Lower leg skin (tissue), 4 donors: Measurements from ENCODE around the gene IKZF1. TPM values are rescaled to one million over a fixed set of nuclear protein-coding genes. Genes with fewer than 3 reads are reported as not detected.

Source experiments
- DNase-seq, 2 donors: peaks; one replicate each; pipeline ENCODE4 v3.0.0-alpha.2; 2019; ENCODE audit warnings: low spot score in 2 of 2
- H3K4me3 ChIP-seq: fragments of 200-600 bp; sonication (generic); 2 replicates; pipeline ENCODE4 v1.5.1; 2017; ENCODE audit warnings: mild to moderate bottlenecking, low read depth; ENCODE audit not compliant: poor library complexity, severe bottlenecking
- CTCF ChIP-seq, 3 donors: fragments of 450-650 bp; IDR thresholded peaks; one replicate each; pipeline ENCODE4 v1.5.1; 2016; ENCODE audit warnings: antibody characterized with exemption in 3 of 3, mild to moderate bottlenecking in 3 of 3, moderate library complexity in 2 of 3
- POLR2A ChIP-seq, 2 donors: fragments of 450-650 bp; IDR thresholded peaks; one replicate each; pipeline ENCODE4 v1.6.1; 2016 to 2017; ENCODE audit warnings: antibody characterized with exemption in 2 of 2, mild to moderate bottlenecking in 1 of 2, moderate library complexity in 1 of 2
- WGBS, 2 donors: methylation state at CpG; one replicate each; pipeline ENCODE4 v1.1.5; 2018; 5-methylcytosine and 5-hydroxymethylcytosine counted together
- intact Hi-C: fragments of 100-400 bp; cut with DNase I; formaldehyde crosslinking; loops from one replicate; pipeline ENCODE4 v1.15.0; 2023; ENCODE audit warnings: low total_unique reads
- total RNA-seq, 4 donors: library from RNA; depleted of rRNA; stranded (reverse); fragments of >200 nt; gene quantifications; one replicate each; pipeline ENCODE4 v1.1.0, GENCODE V29; 2016

Gene IKZF1
- total RNA-seq, 4 donors from 2014 or later, result 5.3 to 10.8 (median 7.6) TPM

- H3K4me3 ChIP-seq, result no peak overlapping the region
- 76 to 78% methylated on average over 17 of the region's 17 CpGs for WGBS, 2 donors
- no peak for TF ChIP-seq POLR2A (IDR thresholded peaks at IDR 0.05)
- no peak for TF ChIP-seq CTCF (IDR thresholded peaks at IDR 0.05)
- no peak for DNase-seq
- intact Hi-C loops, result no loop called here
These were observed 13.5 kb downstream of the IKZF1 start for GRCh38 chr7:50317697-50318669.

GRCh38 chr7:50321487-50322067, 17.1 kb downstream of the IKZF1 start:
- no peak for DNase-seq
- no peak overlapping the region for H3K4me3 ChIP-seq
- no peak for TF ChIP-seq CTCF (IDR thresholded peaks at IDR 0.05)
- no peak for TF ChIP-seq POLR2A (IDR thresholded peaks at IDR 0.05)
- intact Hi-C loops, result no loop called here
- WGBS, 2 donors, result 75 to 78% methylated on average over 6 of the region's 6 CpGs

GRCh38 chr7:50324113-50324512, 19.6 kb downstream of the IKZF1 start:
- H3K4me3 ChIP-seq, result no peak overlapping the region
- intact Hi-C loops, result no loop called here
- DNase-seq, result no peak
- WGBS, 2 donors, result 79 to 84% methylated on average over 3 of the region's 3 CpGs
- TF ChIP-seq CTCF (IDR thresholded peaks at IDR 0.05), result no peak
- no peak for TF ChIP-seq POLR2A (IDR thresholded peaks at IDR 0.05)

GRCh38 chr7:50327443-50327842, 22.9 kb downstream of the IKZF1 start:
- WGBS, 2 donors, result 88 to 90% methylated on average over 10 of the region's 10 CpGs
- no peak overlapping the region for H3K4me3 ChIP-seq
- TF ChIP-seq POLR2A (IDR thresholded peaks at IDR 0.05) (no peak), CTCF (IDR thresholded peaks at IDR 0.05) (no peak)
- intact Hi-C loops, result no loop called here
- no peak for DNase-seq

GRCh38 chr7:50329775-50330174, 25.3 kb downstream of the IKZF1 start:
- no peak for TF ChIP-seq POLR2A (IDR thresholded peaks at IDR 0.05)
- TF ChIP-seq CTCF (IDR thresholded peaks at IDR 0.05), result no peak
- intact Hi-C loops, result no loop called here
- DNase-seq, result no peak
- 73 to 78% methylated on average over 9 of the region's 9 CpGs for WGBS, 2 donors
- H3K4me3 ChIP-seq, result no peak overlapping the region
